ENCODE data around the gene TASP1.
"Not testable (repeated sequence)": the region's sequence is repeated elsewhere in the genome, so short reads cannot be mapped to it uniquely, and the experiment has no call there.

TASP1 gene

DNA sequence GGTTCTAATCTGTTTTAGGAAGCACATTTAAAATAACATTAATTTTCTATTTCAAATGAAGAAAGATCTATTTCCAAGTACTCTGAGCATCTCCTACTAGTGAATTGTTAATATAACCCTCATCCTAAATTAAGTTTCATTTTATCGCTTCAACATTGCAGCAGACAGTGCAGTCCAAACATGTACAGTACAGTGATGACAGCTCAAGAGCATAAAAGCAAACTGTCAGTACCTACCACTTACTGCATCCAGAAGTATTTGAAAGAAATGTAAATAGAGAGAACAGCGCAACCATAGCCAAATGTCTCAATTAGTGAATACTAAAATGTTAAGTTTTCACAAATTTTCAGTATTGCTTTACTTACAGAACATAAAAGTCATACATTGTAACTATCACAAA lies 238.3 kb downstream of the TASP1 start:
- no peaks in the 10 kb centered on the region for H3K9me3 Mint-ChIP-seq
- no peak overlapping the region for H3K27ac Mint-ChIP-seq
- H3K4me1 Mint-ChIP-seq = peaks cover 4% of the 10 kb centered on the region
- no peak overlapping the region for H3K4me3 Mint-ChIP-seq
- peaks cover 12% of the 10 kb centered on the region for H3K36me3 Mint-ChIP-seq
- H3K27me3 Mint-ChIP-seq = no peaks in the 10 kb centered on the region

DNA sequence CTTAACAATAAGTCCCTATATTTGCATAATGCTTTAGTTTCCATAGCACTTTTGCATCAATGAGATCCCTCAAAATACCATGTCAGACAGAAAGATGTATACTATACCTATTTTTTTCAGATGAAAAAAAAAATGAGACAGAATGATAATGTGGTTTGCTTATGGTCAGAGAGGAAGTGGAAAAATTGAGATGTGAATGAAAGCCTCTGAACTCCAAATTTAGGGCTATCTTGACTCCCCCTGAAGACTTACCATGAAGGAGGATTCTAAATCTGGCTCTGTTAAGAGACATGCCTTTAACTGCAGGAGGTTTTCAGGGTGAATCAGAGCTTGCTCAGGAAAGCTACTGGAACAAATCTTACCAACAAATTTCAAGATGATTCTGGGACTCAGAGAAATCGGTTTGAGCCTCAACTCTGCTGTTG lies 241.4 kb downstream of the TASP1 start:
- H3K4me1 Mint-ChIP-seq = peaks cover 4% of the 10 kb centered on the region
- peaks cover 22% of the 10 kb centered on the region for H3K36me3 Mint-ChIP-seq
- H3K4me3 Mint-ChIP-seq = no peak overlapping the region
- H3K27ac Mint-ChIP-seq = no peak overlapping the region
- H3K27me3 Mint-ChIP-seq = no peaks in the 10 kb centered on the region
- peaks cover 4% of the 10 kb centered on the region for H3K9me3 Mint-ChIP-seq

DNA sequence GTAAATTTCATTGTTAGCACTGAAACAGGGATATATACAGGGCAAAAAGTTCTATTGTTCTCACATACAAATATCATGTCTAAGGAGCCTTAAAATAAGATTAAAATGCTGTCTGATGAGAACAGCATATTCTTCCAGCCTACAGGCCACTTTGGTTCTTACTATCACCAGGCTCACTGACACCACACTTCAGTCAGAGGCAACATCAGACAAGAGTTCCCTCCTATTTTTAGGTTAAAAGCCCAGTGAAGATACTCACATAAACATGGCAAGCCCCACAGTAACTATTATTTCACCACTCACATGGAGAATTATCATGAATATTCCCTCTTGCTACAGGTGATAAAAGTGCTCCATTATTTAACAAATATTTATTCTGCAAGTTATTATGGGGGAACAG lies 241.9 kb downstream of the TASP1 start:
- peaks cover 4% of the 10 kb centered on the region for H3K4me1 Mint-ChIP-seq
- peaks cover 6% of the 10 kb centered on the region for H3K9me3 Mint-ChIP-seq
- H3K4me3 Mint-ChIP-seq = no peak overlapping the region
- H3K27me3 Mint-ChIP-seq = no peaks in the 10 kb centered on the region
- H3K27ac Mint-ChIP-seq = no peak overlapping the region
- H3K36me3 Mint-ChIP-seq = peaks cover 22% of the 10 kb centered on the region

DNA sequence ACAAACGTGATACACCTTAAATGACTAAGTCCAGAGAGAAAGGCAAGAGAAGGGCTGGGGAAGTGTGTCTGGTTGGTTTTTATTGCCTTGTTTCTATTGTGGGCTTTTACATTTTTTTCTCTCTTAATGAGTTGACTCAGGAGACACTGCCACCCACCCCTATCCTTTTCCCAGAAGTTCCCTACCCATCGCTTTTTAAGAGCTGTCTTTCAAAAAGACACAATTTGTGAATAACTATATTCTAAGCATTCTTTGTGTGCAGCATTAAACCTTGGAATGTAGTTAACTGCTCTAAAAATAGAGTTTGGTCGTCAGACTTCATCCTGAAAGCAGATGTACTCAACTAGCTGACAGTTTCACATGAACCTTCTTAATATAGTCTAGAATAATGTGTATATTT lies 242.7 kb downstream of the TASP1 start:
- no peaks in the 10 kb centered on the region for H3K27me3 Mint-ChIP-seq
- H3K27ac Mint-ChIP-seq = no peak overlapping the region
- H3K4me3 Mint-ChIP-seq = no peak overlapping the region
- peaks cover 28% of the 10 kb centered on the region for H3K36me3 Mint-ChIP-seq
- H3K9me3 Mint-ChIP-seq = peaks cover 6% of the 10 kb centered on the region
- peaks cover 4% of the 10 kb centered on the region for H3K4me1 Mint-ChIP-seq

DNA sequence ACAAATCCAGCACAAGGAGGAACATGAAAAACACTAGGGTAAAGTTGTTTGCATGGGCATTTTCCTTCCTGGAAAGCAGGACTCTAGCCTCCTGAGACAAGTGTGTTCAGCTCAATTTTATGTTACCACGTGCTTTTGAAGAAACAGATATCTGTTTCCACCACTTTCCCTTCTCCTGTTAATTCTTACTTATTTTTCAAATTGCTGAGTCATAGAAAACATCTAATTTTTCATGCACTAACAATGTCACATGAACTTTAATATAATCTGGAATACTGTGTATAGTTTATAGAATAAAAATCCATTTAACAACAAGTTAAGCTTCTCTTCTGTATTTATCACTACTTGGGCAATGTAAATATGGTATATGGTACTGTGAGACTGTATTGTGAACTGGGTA lies 243.5 kb downstream of the TASP1 start:
- H3K27me3 Mint-ChIP-seq = no peaks in the 10 kb centered on the region
- H3K27ac Mint-ChIP-seq = no peak overlapping the region
- peaks cover 13% of the 10 kb centered on the region for H3K9me3 Mint-ChIP-seq
- H3K36me3 Mint-ChIP-seq = peaks cover 35% of the 10 kb centered on the region
- peaks cover 4% of the 10 kb centered on the region for H3K4me1 Mint-ChIP-seq
- no peak overlapping the region for H3K4me3 Mint-ChIP-seq

DNA sequence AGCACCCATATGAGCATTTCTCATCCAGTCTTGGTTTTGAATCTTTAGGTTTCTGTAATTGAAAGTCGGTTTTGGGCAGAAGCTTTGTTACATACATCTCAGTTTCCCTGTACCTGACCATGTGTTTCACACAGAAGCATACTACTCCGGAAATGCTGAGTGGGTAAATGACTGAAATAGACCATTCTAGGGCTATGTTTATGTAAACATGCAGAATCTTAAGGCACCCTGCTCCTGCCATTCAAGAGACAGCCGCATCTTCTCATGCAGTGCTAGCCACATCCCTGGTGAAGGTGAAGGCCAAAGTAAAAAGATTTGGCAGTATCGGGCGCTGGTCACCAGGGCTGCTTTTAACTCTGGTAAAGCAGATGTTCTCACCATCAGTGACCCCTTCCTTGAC lies 246.3 kb downstream of the TASP1 start:
- Mint-ChIP-seq H3K27me3 (no peaks in the 10 kb centered on the region), H3K4me3 (no peak overlapping the region), H3K4me1 (no peaks in the 10 kb centered on the region), H3K36me3 (peaks cover 48% of the 10 kb centered on the region), H3K9me3 (peaks cover 26% of the 10 kb centered on the region), H3K27ac (no peak overlapping the region)

DNA sequence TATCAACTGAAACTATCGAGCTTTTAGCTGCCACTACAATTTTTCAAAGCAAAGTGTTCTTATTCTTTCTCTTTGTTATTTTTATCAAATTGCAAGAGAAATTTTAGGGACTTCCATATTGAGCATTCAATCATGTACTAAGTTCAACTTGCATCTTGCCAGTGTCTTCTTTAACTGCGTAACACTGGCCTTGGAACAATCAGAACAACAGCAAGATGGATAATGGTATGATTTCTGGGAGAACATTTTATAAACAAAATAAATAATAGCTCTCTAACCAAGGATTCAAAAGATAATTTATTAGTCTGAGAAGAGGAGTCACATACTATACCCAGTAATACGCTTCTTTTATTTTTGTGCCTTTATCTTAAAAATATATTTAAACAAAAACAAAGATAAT lies 249.6 kb downstream of the TASP1 start:
- Mint-ChIP-seq H3K27ac (no peak overlapping the region), H3K9me3 (peaks cover 37% of the 10 kb centered on the region), H3K27me3 (no peaks in the 10 kb centered on the region), H3K4me3 (no peak overlapping the region), H3K36me3 (peaks cover 61% of the 10 kb centered on the region), H3K4me1 (no peaks in the 10 kb centered on the region)

DNA sequence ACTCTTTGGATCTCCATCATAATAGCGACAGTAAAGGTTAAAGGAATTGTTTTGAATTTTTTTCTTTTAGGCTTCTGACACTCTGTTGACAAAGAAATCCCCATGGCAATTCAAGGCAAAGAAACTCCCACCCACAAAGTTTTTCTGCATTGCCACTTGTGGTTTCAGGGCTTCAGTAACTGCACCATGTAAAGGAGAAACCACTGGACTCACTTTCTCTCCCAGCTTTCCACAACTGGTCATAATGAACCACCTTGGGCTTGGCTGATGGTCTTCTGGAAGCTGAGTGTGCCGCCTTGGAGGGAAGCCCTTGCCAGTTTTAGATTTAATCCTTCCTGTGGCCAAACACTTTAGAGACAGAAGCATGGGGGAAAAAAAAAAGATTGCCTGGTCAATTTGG lies 254.6 kb downstream of the TASP1 start:
- Mint-ChIP-seq H3K36me3 (peaks cover 45% of the 10 kb centered on the region), H3K4me1 (no peaks in the 10 kb centered on the region), H3K4me3 (no peak overlapping the region), H3K27ac (no peak overlapping the region), H3K9me3 (peaks cover 25% of the 10 kb centered on the region), H3K27me3 (no peaks in the 10 kb centered on the region)

DNA sequence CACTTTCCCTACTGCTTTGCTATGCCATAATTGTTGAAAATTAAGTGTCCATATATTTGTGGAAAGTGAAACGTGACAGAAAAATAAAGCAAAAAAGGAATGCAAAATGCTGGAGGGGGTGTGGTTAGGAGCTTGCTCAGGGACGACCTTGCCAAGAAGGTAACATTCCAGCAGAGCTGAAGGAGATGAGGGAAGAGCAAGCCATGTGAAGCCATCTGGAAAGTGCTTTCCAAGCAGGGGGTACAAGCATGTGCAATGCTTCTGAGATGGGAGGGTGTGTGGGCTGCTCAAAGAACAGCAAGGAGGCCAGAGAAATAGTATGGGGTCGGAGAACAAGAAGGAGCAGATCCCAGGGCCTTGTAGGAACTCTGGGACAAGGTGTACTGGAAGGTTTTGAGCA lies 255.9 kb downstream of the TASP1 start:
- Mint-ChIP-seq H3K36me3 (peaks cover 33% of the 10 kb centered on the region), H3K9me3 (peaks cover 22% of the 10 kb centered on the region), H3K4me1 (no peaks in the 10 kb centered on the region), H3K27ac (no peak overlapping the region), H3K27me3 (no peaks in the 10 kb centered on the region), H3K4me3 (no peak overlapping the region)

DNA sequence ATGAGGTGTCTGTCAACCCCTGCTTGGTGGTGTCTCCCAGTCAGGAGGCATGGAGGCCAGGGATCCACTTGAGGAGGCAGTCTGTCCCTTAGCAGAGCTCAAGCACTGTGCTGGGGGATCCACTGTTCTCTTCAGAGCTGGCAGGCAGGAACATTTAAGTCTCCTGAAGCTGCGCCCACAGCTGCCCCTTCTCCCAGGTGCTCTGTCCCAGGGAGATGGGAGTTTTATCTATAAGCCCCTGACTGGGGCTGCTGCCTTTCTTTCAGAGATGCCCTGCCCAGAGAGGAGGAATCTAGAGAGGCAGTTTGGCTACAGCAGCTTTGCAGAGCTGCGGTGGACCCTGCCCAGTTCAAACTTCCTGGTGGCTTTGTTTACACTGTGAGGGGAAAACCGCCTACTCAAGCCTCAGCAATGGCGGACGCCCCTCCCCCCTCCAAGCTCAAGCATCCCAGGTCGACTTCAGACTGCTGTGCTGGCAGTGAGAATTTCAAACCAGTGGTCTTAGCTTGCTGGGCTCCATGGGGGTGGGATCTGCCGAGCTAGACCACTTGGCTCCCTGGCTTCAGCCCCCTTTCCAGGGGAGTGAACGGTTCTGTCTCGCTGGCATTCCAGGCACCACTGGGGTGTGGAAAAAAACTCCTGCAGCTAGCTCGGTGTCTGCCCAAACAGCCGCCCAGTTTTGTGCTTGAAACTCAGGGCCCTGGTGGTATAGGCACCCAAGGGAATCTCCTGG lies 258.1 kb downstream of the TASP1 start:
- H3K9me3 Mint-ChIP-seq = peaks cover 20% of the 10 kb centered on the region

DNA sequence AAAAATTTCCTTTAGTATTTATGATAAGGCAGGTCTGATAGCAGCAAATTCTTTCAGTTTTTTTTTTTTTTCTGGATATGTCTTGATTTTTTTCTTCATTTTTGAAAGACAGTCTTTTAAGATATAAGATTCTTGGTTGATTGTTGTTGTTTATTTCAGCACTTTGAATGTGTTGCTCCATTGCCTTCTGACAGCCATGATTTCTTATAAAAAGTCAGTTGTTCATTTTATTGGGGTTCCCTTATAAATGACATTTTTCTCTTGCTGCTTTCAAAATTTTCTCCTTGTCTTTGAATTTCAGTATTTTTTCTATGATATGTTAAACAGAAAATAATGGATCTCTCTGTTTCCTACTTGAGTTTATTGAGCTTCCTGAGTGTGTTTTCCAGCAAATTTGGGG lies 265.3 kb downstream of the TASP1 start:
- Mint-ChIP-seq H3K4me3 (no peak overlapping the region), H3K27me3 (no peaks in the 10 kb centered on the region), H3K27ac (no peak overlapping the region), H3K4me1 (no peaks in the 10 kb centered on the region), H3K36me3 (peaks cover 2% of the 10 kb centered on the region), H3K9me3 (peaks cover 41% of the 10 kb centered on the region)

More for the DNA sequence above, 258.1 kb downstream of the TASP1 start:
- H3K27ac Mint-ChIP-seq, H3K4me1 Mint-ChIP-seq, H3K27me3 Mint-ChIP-seq, H3K4me3 Mint-ChIP-seq: not testable (repeated sequence)
- peaks cover 19% of the 10 kb centered on the region for H3K36me3 Mint-ChIP-seq

DNA sequence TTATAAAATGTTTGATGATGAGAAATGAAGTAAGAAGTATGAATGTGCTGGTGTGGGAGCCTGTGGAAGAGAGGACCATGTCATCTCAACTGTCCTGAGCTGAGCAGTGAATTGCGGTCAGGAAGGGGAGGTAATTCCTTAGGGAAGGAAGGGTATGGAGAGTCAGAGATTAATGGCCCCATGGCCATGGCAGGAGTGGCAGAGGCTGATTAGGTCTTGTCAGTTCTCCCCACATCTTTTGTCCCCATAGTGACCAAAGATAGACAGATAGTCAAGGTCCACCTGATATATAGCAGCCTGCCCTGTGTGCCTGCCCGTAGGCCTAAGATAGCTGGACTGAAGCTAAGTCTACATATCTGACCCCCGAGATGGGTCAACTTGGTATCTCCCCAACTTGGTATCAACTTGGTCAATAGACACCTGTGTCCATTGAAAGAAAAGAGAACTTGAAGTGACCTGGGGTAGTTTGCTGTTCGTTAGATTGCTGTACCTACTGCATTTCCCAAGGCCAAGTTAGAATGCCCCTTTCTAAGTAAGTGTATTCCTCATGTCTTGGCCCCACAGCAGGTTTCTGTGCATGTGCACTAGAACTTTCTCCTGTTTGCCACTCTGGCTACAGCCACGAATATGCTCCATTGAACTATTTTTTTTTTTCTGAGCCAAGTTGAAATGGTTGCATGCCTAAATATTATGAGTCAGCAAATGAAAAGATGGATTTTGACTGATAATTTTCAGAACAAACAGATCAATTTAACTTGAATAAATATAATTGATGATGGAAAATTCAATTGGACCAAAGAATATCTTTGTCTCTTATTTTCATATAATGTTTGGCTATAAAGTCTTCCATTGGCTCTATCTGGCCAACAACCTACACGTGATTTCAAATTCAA lies 274.2 kb downstream of the TASP1 start:
- Mint-ChIP-seq H3K4me3 (no peak overlapping the region), H3K4me1 (no peaks in the 10 kb centered on the region), H3K27ac (no peak overlapping the region), H3K27me3 (no peaks in the 10 kb centered on the region), H3K9me3 (peaks cover 11% of the 10 kb centered on the region), H3K36me3 (peaks cover 2% of the 10 kb centered on the region)

DNA sequence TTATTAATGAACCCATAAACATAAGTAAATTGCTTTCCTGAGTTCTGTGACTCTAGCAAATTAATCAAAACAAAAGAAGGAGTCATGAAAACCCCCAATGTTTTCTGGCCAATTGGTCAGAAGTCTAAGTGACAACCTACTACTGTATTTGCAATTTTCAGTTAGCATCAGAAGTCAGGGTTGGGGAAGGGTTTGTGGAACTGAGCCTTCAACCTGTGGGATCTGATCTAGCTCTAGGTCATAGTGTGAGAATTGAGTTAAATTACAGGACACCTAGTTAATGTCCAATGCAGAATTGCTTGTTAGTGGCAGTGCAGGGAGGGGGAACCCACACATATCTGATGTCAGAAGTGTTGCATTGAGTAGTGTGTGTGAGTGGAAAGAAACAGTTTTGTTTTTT lies 275.3 kb downstream of the TASP1 start:
- no peaks in the 10 kb centered on the region for H3K27me3 Mint-ChIP-seq
- H3K27ac Mint-ChIP-seq = no peak overlapping the region
- no peak overlapping the region for H3K4me3 Mint-ChIP-seq
- H3K4me1 Mint-ChIP-seq = no peaks in the 10 kb centered on the region
- peaks cover 2% of the 10 kb centered on the region for H3K36me3 Mint-ChIP-seq
- peaks cover 11% of the 10 kb centered on the region for H3K9me3 Mint-ChIP-seq

DNA sequence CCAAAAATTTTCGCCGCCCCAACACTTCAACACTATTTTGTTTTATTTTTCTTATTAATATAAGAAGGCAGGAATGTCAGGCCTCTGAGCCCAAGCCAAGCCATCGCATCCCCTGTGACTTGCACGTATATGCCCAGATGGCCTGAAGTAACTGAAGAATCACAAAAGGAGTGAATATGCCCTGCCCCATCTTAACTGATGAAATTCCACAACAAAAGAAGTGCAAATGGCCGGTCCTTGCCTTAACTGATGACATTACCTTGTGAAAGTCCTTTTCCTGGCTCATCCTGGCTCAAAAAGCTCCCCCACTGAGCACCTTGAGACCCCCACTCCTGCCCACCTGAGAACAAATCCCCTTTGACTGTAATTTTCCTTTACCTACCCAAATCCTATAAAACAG lies 276.6 kb downstream of the TASP1 start:
- not testable (repeated sequence) for H3K27ac Mint-ChIP-seq, H3K36me3 Mint-ChIP-seq, H3K4me1 Mint-ChIP-seq, H3K27me3 Mint-ChIP-seq, H3K4me3 Mint-ChIP-seq
- H3K9me3 Mint-ChIP-seq = peaks cover 11% of the 10 kb centered on the region

DNA sequence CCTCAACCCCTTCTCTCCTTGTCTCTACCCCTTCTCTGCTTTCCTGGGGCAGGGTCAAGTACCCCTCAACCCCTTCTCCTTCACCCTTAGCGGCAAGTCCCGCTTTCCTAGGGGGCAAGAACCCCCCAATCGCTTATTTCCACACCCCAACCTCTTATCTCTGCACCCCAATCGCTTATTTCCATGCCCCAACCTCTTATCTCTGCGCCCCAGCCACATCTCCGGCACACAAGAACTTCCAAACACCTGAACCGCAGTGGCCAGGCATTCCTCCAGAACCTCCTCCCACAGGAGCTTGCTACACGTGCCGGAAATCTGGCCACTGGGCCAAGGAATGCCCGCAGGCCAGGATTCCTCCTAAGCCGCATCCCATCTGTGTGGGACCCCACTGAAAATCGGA lies 279.8 kb downstream of the TASP1 start:
- H3K4me3 Mint-ChIP-seq, H3K9me3 Mint-ChIP-seq, H3K36me3 Mint-ChIP-seq, H3K27ac Mint-ChIP-seq, H3K4me1 Mint-ChIP-seq, H3K27me3 Mint-ChIP-seq: not testable (repeated sequence)

DNA sequence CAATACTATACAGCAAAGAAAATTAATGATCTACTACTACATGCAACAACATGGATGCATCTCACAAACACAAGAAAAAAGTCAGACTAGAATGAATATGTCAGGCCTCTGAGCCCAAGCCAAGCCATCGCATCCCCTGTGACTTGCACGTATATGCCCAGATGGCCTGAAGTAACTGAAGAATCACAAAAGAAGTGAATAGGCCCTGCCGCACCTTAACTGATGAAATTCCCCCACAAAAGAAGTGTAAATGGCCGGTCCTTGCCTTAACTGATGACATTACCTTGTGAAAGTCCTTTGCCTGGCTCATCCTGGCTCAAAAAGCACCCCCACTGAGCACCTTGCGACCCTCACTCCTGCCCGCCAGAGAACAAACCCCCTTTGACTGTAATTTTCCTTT lies 280.9 kb downstream of the TASP1 start:
- H3K9me3 Mint-ChIP-seq, H3K36me3 Mint-ChIP-seq, H3K4me1 Mint-ChIP-seq, H3K27me3 Mint-ChIP-seq, H3K4me3 Mint-ChIP-seq, H3K27ac Mint-ChIP-seq: not testable (repeated sequence)

All from activated naive CD4-positive, alpha-beta T cell treated with anti-CD3 and anti-CD28 coated beads, Interleukin-2, amount 50 U/mL, for 24 hours (primary cell).